ENCODE measurements around the gene GNAI3. TPM values are rescaled to one million over a fixed set of nuclear protein-coding genes. Genes with fewer than 3 reads are reported as not detected.

Gene GNAI3
- total and polyA plus RNA-seq, 2 of the 13 experiments (the other 11 are each of a cell fraction or from before 2014, with no cell fraction given): 4.3 to 9.0 TPM

DNA sequence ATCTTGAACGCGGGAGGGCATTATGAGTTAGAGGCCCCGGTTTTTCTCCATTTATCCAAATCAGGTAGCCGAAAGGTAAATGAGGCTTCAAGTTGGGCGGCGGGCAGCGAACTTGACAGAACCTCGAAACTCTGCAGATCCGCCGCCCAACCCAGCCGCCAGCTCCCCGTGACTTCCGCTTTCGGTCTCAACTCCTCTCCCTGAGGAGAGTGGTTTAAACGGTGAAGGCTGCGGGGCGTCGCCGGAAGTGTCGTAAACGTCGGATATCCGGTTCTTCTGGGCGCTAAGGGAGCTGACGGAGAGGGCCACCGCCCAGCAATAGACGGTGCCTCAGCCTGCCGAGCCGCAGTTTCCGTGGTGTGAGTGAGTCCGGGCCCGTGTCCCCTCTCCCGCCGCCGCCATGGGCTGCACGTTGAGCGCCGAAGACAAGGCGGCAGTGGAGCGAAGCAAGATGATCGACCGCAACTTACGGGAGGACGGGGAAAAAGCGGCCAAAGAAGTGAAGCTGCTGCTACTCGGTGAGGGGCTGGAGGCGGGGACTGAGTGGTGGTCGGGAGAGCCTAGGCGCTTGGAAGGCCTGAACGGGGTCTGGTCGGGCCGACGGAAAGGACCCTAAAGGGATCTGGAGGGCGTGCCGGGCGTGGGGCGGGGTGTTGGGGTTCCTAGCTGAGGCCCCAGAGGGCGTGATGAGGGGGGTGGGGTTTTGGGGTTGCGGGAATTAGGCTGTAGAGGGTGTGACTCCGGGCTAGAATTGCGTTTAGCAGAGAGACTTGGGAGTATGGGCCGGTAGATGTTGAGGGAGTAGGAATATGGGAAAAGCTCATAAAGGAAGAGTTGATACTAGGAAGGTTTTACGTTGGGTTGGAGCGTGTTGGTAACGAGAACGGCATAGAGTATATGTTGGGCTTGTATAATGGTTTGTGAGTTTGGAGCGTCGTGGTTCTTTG is at the start of gene GNAI3 (continued):
- TF ChIP-seq, protein P1, sequence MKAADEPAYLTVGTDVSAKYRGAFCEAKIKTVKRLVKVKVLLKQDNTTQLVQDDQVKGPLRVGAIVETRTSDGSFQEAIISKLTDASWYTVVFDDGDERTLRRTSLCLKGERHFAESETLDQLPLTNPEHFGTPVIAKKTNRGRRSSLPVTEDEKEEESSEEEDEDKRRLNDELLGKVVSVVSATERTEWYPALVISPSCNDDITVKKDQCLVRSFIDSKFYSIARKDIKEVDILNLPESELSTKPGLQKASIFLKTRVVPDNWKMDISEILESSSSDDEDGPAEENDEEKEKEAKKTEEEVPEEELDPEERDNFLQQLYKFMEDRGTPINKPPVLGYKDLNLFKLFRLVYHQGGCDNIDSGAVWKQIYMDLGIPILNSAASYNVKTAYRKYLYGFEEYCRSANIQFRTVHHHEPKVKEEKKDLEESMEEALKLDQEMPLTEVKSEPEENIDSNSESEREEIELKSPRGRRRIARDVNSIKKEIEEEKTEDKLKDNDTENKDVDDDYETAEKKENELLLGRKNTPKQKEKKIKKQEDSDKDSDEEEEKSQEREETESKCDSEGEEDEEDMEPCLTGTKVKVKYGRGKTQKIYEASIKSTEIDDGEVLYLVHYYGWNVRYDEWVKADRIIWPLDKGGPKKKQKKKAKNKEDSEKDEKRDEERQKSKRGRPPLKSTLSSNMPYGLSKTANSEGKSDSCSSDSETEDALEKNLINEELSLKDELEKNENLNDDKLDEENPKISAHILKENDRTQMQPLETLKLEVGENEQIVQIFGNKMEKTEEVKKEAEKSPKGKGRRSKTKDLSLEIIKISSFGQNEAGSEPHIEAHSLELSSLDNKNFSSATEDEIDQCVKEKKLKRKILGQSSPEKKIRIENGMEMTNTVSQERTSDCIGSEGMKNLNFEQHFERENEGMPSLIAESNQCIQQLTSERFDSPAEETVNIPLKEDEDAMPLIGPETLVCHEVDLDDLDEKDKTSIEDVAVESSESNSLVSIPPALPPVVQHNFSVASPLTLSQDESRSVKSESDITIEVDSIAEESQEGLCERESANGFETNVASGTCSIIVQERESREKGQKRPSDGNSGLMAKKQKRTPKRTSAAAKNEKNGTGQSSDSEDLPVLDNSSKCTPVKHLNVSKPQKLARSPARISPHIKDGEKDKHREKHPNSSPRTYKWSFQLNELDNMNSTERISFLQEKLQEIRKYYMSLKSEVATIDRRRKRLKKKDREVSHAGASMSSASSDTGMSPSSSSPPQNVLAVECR (CRISPR knock-in tag; IDR thresholded peaks at IDR 0.05; ENCODE audit: borderline replicate concordance): peak; percentile 95
- TF ChIP-seq DNMT1 (CRISPR knock-in tag; IDR thresholded peaks at IDR 0.05): no peak
- TF ChIP-seq SRSF9 (IDR thresholded peaks at IDR 0.05; ENCODE audit: borderline replicate concordance, insufficient read depth, low read depth, low read length, poor library complexity, severe bottlenecking): no peak
- no peak for TF ChIP-seq HHEX (CRISPR knock-in tag; IDR thresholded peaks at IDR 0.05)
- TF ChIP-seq SRSF1 (optimal IDR thresholded peaks at IDR 0.05; ENCODE audit: low read depth, low read length): peak; percentile 76
- TF ChIP-seq SIN3A (IDR thresholded peaks at IDR 0.05; ENCODE audit: borderline replicate concordance, low read depth, low read length): peak; percentile 82
- TF ChIP-seq SIX4 (CRISPR knock-in tag; IDR thresholded peaks at IDR 0.05): no peak
- no peak; the same call in 1 of the 2 replicates for TF ChIP-seq ZBTB7B (CRISPR knock-in tag; IDR thresholded peaks at IDR 0.05)
- no peak for TF ChIP-seq ZNF143 (CRISPR knock-in tag; IDR thresholded peaks at IDR 0.05)
- TF ChIP-seq NR3C1 (CRISPR knock-in tag; IDR thresholded peaks at IDR 0.05): no peak
- TF ChIP-seq CEBPG (CRISPR knock-in tag; IDR thresholded peaks at IDR 0.05): peak; percentile 48; the same call in 1 of the 2 replicates
- TF ChIP-seq PRPF4 (IDR thresholded peaks at IDR 0.05; ENCODE audit: low read depth, low read length, poor library complexity, severe bottlenecking): no peak
- TF ChIP-seq PHB2 (IDR thresholded peaks at IDR 0.05; ENCODE audit: partially characterized antibody): no peak
- TF ChIP-seq ZC3H13 (CRISPR knock-in tag; IDR thresholded peaks at IDR 0.05): no peak
- TF ChIP-seq ZNF589 (CRISPR knock-in tag; conservative IDR thresholded peaks at IDR 0.05): peak; percentile 59; the same call in 1 of the 2 replicates
- no peak for TF ChIP-seq U2AF2 (IDR thresholded peaks at IDR 0.05; ENCODE audit: low read depth, low read length)
- peak; percentile 61; the same call in 1 of the 2 replicates for TF ChIP-seq ARID2 (CRISPR knock-in tag; IDR thresholded peaks at IDR 0.05; ENCODE audit: borderline replicate concordance)
- TF ChIP-seq SIN3B (IDR thresholded peaks at IDR 0.05; ENCODE audit: low read length): no peak
- TF ChIP-seq ZNF317 (CRISPR knock-in tag; IDR thresholded peaks at IDR 0.05): 0 out of 2 replicates have a peak, but pooled peaks have one; percentile 16
- TF ChIP-seq AKAP8 (CRISPR knock-in tag; IDR thresholded peaks at IDR 0.05): no peak
- TF ChIP-seq PAX8 (CRISPR knock-in tag; IDR thresholded peaks at IDR 0.05; ENCODE audit: borderline replicate concordance): 0 out of 2 replicates have a peak, but pooled peaks have one; percentile 65
- peak; percentile 86 for TF ChIP-seq HOXA3 (CRISPR knock-in tag; IDR thresholded peaks at IDR 0.05)
- TF ChIP-seq, protein P2, sequence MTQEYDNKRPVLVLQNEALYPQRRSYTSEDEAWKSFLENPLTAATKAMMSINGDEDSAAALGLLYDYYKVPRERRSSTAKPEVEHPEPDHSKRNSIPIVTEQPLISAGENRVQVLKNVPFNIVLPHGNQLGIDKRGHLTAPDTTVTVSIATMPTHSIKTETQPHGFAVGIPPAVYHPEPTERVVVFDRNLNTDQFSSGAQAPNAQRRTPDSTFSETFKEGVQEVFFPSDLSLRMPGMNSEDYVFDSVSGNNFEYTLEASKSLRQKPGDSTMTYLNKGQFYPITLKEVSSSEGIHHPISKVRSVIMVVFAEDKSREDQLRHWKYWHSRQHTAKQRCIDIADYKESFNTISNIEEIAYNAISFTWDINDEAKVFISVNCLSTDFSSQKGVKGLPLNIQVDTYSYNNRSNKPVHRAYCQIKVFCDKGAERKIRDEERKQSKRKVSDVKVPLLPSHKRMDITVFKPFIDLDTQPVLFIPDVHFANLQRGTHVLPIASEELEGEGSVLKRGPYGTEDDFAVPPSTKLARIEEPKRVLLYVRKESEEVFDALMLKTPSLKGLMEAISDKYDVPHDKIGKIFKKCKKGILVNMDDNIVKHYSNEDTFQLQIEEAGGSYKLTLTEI (CRISPR knock-in tag; conservative IDR thresholded peaks at IDR 0.05): no peak
- TF ChIP-seq MLLT10 (CRISPR knock-in tag; IDR thresholded peaks at IDR 0.05): no peak
- TF ChIP-seq MED13 (CRISPR knock-in tag; IDR thresholded peaks at IDR 0.05): peak; percentile 4; the same call in 1 of the 2 replicates
